OCI-LY3 (cell line): Measurements from ENCODE around the gene TAF1D.

Experiments
- H2AFZ ChIP-seq: fragments of 200-600, 300-600 bp; shearing (Covaris generic); 2 replicates; pipeline ENCODE4 v1.6.0; 2014; ENCODE audit warnings: antibody characterized with exemption, low read depth, low read length
- H3K27ac ChIP-seq: fragments of 200-600, 300-600 bp; sonication (generic); 2 replicates; pipeline ENCODE4 v1.5.1; 2014; ENCODE audit warnings: mild to moderate bottlenecking, low read length, moderate library complexity, mixed read lengths
- H3K27me3 ChIP-seq: fragments of 200-600, 300-600 bp; sonication (generic); 2 replicates; pipeline ENCODE4 v1.6.1; 2014; ENCODE audit warnings: low read depth, low read length, mixed read lengths
- H3K36me3 ChIP-seq: fragments of 200-600, 300-600 bp; sonication (generic); replicated peaks from 2 replicates; pipeline ENCODE3; 2014; ENCODE audit warnings: low read depth, low read length, mixed read lengths
- H3K4me1 ChIP-seq: fragments of 300-600, 200-600 bp; sonication (generic); 2 replicates; pipeline ENCODE4 v1.6.1; 2014; ENCODE audit warnings: low read length, mixed read lengths
- H3K4me2 ChIP-seq: fragments of 200-600, 300-600 bp; sonication (generic); 2 replicates; pipeline ENCODE4 v1.6.1; 2014; ENCODE audit warnings: low read length, mixed read lengths
- H3K4me3 ChIP-seq: fragments of 300-600, 200-600 bp; sonication (generic); 2 replicates; pipeline ENCODE4 v1.5.1; 2014; ENCODE audit warnings: antibody characterized with exemption, mild to moderate bottlenecking, low read length, moderate library complexity
- H3K79me2 ChIP-seq: fragments of 300-600, 200-600 bp; shearing (Covaris generic); 2 replicates; pipeline ENCODE4 v1.6.1; 2014; ENCODE audit warnings: mild to moderate bottlenecking, low read length, mixed read lengths
- H3K9ac ChIP-seq: fragments of 300-600, 200-600 bp; shearing (Covaris generic); 2 replicates; pipeline ENCODE4 v1.6.0; 2014; ENCODE audit warnings: mild to moderate bottlenecking, low read length, moderate library complexity
- H3K9me3 ChIP-seq: fragments of 200-600, 300-600 bp; shearing (Covaris generic); 2 replicates; pipeline ENCODE4 v1.6.1; 2014; ENCODE audit warnings: low read length, mixed read lengths; ENCODE audit not compliant: insufficient read depth
- H4K20me1 ChIP-seq: fragments of 200-600, 300-600 bp; sonication (generic); 2 replicates; pipeline ENCODE4 v1.6.1; 2016; ENCODE audit warnings: low read length, mixed read lengths; ENCODE audit not compliant: insufficient read depth
- EZH2phosphoT487 ChIP-seq: fragments of 200-600 bp; shearing (Covaris generic); IDR thresholded peaks from 2 replicates; pipeline ENCODE4 v1.6.1; 2018; ENCODE audit warnings: antibody characterized with exemption, mixed run types, low read depth
- TF ChIP-seq, protein P1 (sequence below): fragments of 200-600, 300-600 bp; sonication (generic); IDR thresholded peaks from 2 replicates; pipeline ENCODE4 v1.5.1; 2014; ENCODE audit warnings: antibody characterized with exemption, low read length, low read depth

The TAF1D gene

GRCh38 chr11:93741094-93741881 is at the start of gene TAF1D, which contains the start of gene C11orf54:
TSS of gene TAF1D (minus strand) at chr11:93741495. CDS start at chr11:93739304, 2,191 bp downstream.
TSS of gene C11orf54 (plus strand) at chr11:93741672. CDS start at chr11:93747394, 5,722 bp downstream.
- H3K9me3 ChIP-seq: no peaks in the 10 kb centered on the region
- H3K4me1 ChIP-seq: peaks cover 35% of the 10 kb centered on the region
- H2AFZ ChIP-seq: peak within 1 kb of the TSS; percentile 93
- peak within 1 kb of the TSS; percentile 90 for H3K4me3 ChIP-seq
- H3K79me2 ChIP-seq: peaks cover 67% of the 10 kb centered on the region
- TF ChIP-seq, protein P1, sequence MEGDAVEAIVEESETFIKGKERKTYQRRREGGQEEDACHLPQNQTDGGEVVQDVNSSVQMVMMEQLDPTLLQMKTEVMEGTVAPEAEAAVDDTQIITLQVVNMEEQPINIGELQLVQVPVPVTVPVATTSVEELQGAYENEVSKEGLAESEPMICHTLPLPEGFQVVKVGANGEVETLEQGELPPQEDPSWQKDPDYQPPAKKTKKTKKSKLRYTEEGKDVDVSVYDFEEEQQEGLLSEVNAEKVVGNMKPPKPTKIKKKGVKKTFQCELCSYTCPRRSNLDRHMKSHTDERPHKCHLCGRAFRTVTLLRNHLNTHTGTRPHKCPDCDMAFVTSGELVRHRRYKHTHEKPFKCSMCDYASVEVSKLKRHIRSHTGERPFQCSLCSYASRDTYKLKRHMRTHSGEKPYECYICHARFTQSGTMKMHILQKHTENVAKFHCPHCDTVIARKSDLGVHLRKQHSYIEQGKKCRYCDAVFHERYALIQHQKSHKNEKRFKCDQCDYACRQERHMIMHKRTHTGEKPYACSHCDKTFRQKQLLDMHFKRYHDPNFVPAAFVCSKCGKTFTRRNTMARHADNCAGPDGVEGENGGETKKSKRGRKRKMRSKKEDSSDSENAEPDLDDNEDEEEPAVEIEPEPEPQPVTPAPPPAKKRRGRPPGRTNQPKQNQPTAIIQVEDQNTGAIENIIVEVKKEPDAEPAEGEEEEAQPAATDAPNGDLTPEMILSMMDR: no peak
- TF ChIP-seq EZH2phosphoT487: no peak
- no peaks in the 10 kb centered on the region for H3K27me3 ChIP-seq
- H3K36me3 ChIP-seq: peaks cover 42% of the 10 kb centered on the region
- H4K20me1 ChIP-seq: peaks cover 34% of the 10 kb centered on the region
- H3K27ac ChIP-seq: peak within 1 kb of the TSS; percentile 87
- peak within 1 kb of the TSS; percentile 95 for H3K4me2 ChIP-seq
- H3K9ac ChIP-seq: peak within 1 kb of the TSS; percentile 98

DNA sequence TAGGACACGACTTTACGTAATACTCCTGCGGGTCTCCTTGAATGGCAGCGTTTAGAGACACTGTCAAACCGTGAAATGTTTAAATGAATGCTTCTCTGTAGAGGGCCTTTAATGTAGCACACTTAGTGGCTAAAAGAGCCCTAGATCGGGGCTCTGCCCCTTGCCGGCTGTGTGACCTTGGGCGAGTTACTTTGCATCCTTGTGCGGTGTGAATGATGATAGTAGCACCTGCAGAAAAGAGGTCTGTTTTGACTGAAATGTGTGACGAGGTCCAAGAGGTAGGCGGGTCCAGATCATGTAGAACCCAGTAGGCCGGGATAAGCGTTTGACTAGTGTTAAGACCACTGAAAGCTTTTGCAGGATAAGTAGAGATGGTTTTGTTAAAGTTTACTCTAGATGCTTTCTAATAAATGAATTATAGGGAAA is 43.7 kb upstream of the TAF1D start:
- Histone ChIP-seq H3K27ac (peak overlapping the region; percentile 72), H2AFZ (no peak overlapping the region), H4K20me1 (peaks cover 27% of the 10 kb centered on the region), H3K4me3 (peak overlapping the region; percentile 83), H3K79me2 (peaks cover 66% of the 10 kb centered on the region), H3K9me3 (no peaks in the 10 kb centered on the region), H3K9ac (peak overlapping the region; percentile 91), H3K27me3 (no peaks in the 10 kb centered on the region), H3K4me2 (peak overlapping the region; percentile 89), H3K4me1 (peaks cover 20% of the 10 kb centered on the region), H3K36me3 (peaks cover 25% of the 10 kb centered on the region)
- TF ChIP-seq, protein P1: 0 out of 2 replicates have a peak, but pooled peaks have one; percentile 1
- TF ChIP-seq EZH2phosphoT487: no peak

GRCh38 chr11:93784145-93784934 is 43.0 kb upstream of the TAF1D start, which contains the start of gene MED17:
TSS of gene MED17 (plus strand) at chr11:93784282. CDS start at chr11:93784514, 232 bp downstream.
- peak within 1 kb of the TSS; percentile 91 for H3K9ac ChIP-seq
- H3K79me2 ChIP-seq: peaks cover 60% of the 10 kb centered on the region
- H3K36me3 ChIP-seq: peaks cover 20% of the 10 kb centered on the region
- H3K9me3 ChIP-seq: no peaks in the 10 kb centered on the region
- peaks cover 20% of the 10 kb centered on the region for H3K4me1 ChIP-seq
- peak within 1 kb of the TSS; percentile 89 for H3K4me2 ChIP-seq
- H3K27ac ChIP-seq: peak within 1 kb of the TSS; percentile 72
- H3K27me3 ChIP-seq: no peaks in the 10 kb centered on the region
- TF ChIP-seq EZH2phosphoT487: no peak
- TF ChIP-seq, protein P1: peak; percentile 45
- H4K20me1 ChIP-seq: peaks cover 27% of the 10 kb centered on the region
- peak within 1 kb of the TSS; percentile 73 for H2AFZ ChIP-seq
- peak within 1 kb of the TSS; percentile 83 for H3K4me3 ChIP-seq

GRCh38 chr11:93783765-93784144 is 42.5 kb upstream of the TAF1D start:
- peak overlapping the region; percentile 73 for H2AFZ ChIP-seq
- peak overlapping the region; percentile 91 for H3K9ac ChIP-seq
- peak overlapping the region; percentile 63 for H3K4me2 ChIP-seq
- peaks cover 25% of the 10 kb centered on the region for H4K20me1 ChIP-seq
- no peaks in the 10 kb centered on the region for H3K27me3 ChIP-seq
- peak overlapping the region; percentile 83 for H3K4me3 ChIP-seq
- peaks cover 54% of the 10 kb centered on the region for H3K79me2 ChIP-seq
- TF ChIP-seq EZH2phosphoT487: no peak
- TF ChIP-seq, protein P1: no peak
- no peaks in the 10 kb centered on the region for H3K9me3 ChIP-seq
- peak overlapping the region; percentile 15 for H3K27ac ChIP-seq
- H3K36me3 ChIP-seq: peaks cover 14% of the 10 kb centered on the region
- peaks cover 20% of the 10 kb centered on the region for H3K4me1 ChIP-seq
